Measurements from ENCODE around the gene P2RY2.

P2RY2 gene

DNA sequence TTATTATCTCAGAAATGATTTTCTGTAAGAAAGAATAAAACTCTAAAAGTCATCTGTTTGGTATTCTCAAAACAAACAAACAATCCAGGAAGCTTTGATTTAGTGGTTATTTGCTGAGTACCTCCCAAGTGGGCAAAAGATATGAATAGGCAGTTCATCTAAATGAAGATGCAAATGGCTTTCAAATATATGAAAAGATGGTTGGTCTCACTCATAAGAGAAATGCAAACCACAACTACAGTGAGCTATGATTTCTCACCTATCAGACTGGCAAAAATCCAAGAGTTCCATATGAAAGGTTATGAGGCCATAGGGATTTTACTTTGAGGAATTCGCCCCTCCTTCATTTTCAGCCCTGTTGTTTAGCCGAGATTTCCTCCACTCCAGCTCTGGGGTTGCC lies 11.3 kb upstream of the P2RY2 start:
- TF ChIP-seq REST (IDR thresholded peaks at IDR 0.05; ENCODE audit: insufficient replicate concordance, low read depth) (no peak), POLR2AphosphoS5 (IDR thresholded peaks at IDR 0.05; ENCODE audit: low read depth) (no peak), SPI1 (IDR thresholded peaks at IDR 0.05; ENCODE audit: borderline replicate concordance, low read depth) (no peak), GABPA (IDR thresholded peaks at IDR 0.05; ENCODE audit: low read depth) (no peak)
- TF ChIP-seq, protein P1, sequence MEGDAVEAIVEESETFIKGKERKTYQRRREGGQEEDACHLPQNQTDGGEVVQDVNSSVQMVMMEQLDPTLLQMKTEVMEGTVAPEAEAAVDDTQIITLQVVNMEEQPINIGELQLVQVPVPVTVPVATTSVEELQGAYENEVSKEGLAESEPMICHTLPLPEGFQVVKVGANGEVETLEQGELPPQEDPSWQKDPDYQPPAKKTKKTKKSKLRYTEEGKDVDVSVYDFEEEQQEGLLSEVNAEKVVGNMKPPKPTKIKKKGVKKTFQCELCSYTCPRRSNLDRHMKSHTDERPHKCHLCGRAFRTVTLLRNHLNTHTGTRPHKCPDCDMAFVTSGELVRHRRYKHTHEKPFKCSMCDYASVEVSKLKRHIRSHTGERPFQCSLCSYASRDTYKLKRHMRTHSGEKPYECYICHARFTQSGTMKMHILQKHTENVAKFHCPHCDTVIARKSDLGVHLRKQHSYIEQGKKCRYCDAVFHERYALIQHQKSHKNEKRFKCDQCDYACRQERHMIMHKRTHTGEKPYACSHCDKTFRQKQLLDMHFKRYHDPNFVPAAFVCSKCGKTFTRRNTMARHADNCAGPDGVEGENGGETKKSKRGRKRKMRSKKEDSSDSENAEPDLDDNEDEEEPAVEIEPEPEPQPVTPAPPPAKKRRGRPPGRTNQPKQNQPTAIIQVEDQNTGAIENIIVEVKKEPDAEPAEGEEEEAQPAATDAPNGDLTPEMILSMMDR (IDR thresholded peaks at IDR 0.05; ENCODE audit: insufficient read depth, low read length): no peak
- peak overlapping the region; percentile 99 for H3K27ac ChIP-seq (replicated peaks)

GRCh38 chr11:73209892-73210291 lies 8.2 kb upstream of the P2RY2 start:
- DNase-seq (ENCODE audit: low read depth in 1 of 2, low spot score in 1 of 2): no peak
- peak overlapping the region; percentile 99 for H3K27ac ChIP-seq (replicated peaks)
- no peak for TF ChIP-seq GABPA (IDR thresholded peaks at IDR 0.05; ENCODE audit: low read depth)
- no peak for TF ChIP-seq POLR2AphosphoS5 (IDR thresholded peaks at IDR 0.05; ENCODE audit: low read depth)
- no peak for TF ChIP-seq SPI1 (IDR thresholded peaks at IDR 0.05; ENCODE audit: borderline replicate concordance, low read depth)
- TF ChIP-seq, protein P1 (IDR thresholded peaks at IDR 0.05; ENCODE audit: insufficient read depth, low read length): no peak
- no peak for TF ChIP-seq REST (IDR thresholded peaks at IDR 0.05; ENCODE audit: insufficient replicate concordance, low read depth)

More for the DNA sequence above, 11.3 kb upstream of the P2RY2 start:
- no peak for DNase-seq (ENCODE audit: low read depth in 1 of 2, low spot score in 1 of 2)
- Histone ChIP-seq H3K4me3 (replicated peaks; ENCODE audit: insufficient read depth, low read length) (no peak overlapping the region), H3K27me3 (ENCODE audit: insufficient read depth, poor library complexity, severe bottlenecking) (no peaks in the 10 kb centered on the region)

GRCh38 chr11:73210916-73211667 lies 7.0 kb upstream of the P2RY2 start:
- TF ChIP-seq GABPA (IDR thresholded peaks at IDR 0.05; ENCODE audit: low read depth) (no peak), POLR2AphosphoS5 (IDR thresholded peaks at IDR 0.05; ENCODE audit: low read depth) (0 out of 2 replicates have a peak, but pooled peaks have one; percentile 21), SPI1 (IDR thresholded peaks at IDR 0.05; ENCODE audit: borderline replicate concordance, low read depth) (no peak), REST (IDR thresholded peaks at IDR 0.05; ENCODE audit: insufficient replicate concordance, low read depth) (no peak)
- TF ChIP-seq, protein P1 (IDR thresholded peaks at IDR 0.05; ENCODE audit: insufficient read depth, low read length): no peak
- Histone ChIP-seq H3K27ac (replicated peaks) (peak overlapping the region; percentile 99), H3K4me3 (replicated peaks; ENCODE audit: insufficient read depth, low read length) (no peak overlapping the region), H3K27me3 (ENCODE audit: insufficient read depth, poor library complexity, severe bottlenecking) (no peaks in the 10 kb centered on the region)
- DNase-seq (ENCODE audit: low read depth in 1 of 2, low spot score in 1 of 2): peak in 1 of 2 experiments; percentile 71

More at GRCh38 chr11:73209892-73210291, 8.2 kb upstream of the P2RY2 start:
- Histone ChIP-seq H3K4me3 (replicated peaks; ENCODE audit: insufficient read depth, low read length) (no peak overlapping the region), H3K27me3 (ENCODE audit: insufficient read depth, poor library complexity, severe bottlenecking) (no peaks in the 10 kb centered on the region)
